Fibroblast of lung (primary cell): Measurements from ENCODE around the gene SCAMP3. TPM values are rescaled to one million over a fixed set of nuclear protein-coding genes. Genes with fewer than 3 reads are reported as not detected.
"Not testable (repeated sequence)": the region's sequence is repeated elsewhere in the genome, so short reads cannot be mapped to it uniquely, and the experiment has no call there.

Experiments used
- DNase-seq, 2 donors: peaks; one replicate each; pipeline versions ENCODE4 v3.0.0 to v3.0.0-alpha.2; 2010; ENCODE audit warnings: low read depth in 2 of 2
- H2AFZ ChIP-seq: 2 replicates; pipeline ENCODE4 v1.5.1; 2012; ENCODE audit warnings: low read length, control low read depth, inconsistent platforms
- H3K27ac ChIP-seq: 2 replicates; pipeline ENCODE4 v1.5.1; 2011; ENCODE audit warnings: low read length, control low read depth; ENCODE audit not compliant: insufficient read depth
- H3K27me3 ChIP-seq: 2 replicates; pipeline ENCODE4 v1.5.1; 2011; ENCODE audit warnings: mild to moderate bottlenecking, low read length; ENCODE audit not compliant: control insufficient read depth, insufficient read depth
- H3K36me3 ChIP-seq: 2 replicates; pipeline ENCODE4 v1.5.1; 2011; ENCODE audit warnings: low read length; ENCODE audit not compliant: control insufficient read depth, insufficient read depth
- H3K4me1 ChIP-seq: 2 replicates; pipeline ENCODE4 v1.5.1; 2011; ENCODE audit warnings: low read length; ENCODE audit not compliant: control insufficient read depth, insufficient read depth; ENCODE audit errors: extremely low read depth
- H3K4me2 ChIP-seq: 2 replicates; pipeline ENCODE4 v1.5.1; 2011; ENCODE audit warnings: low read length, control low read depth; ENCODE audit not compliant: insufficient read depth; ENCODE audit errors: extremely low read depth
- H3K4me3 ChIP-seq, 4 experiments: fragments of 200-600 bp in 1 of 4; sonication (generic) in 1 of 4; replicated peaks in 1 of 4; 2 replicates each; pipeline ENCODE4 v1.5.1; 2011 to 2016; ENCODE audit warnings: low read length in 4 of 4, low read depth in 3 of 4, mild to moderate bottlenecking in 3 of 4, control low read depth in 2 of 4, inconsistent platforms in 1 of 4, mixed read lengths in 1 of 4; ENCODE audit not compliant: insufficient read depth in 1 of 4; ENCODE audit errors: control extremely low read depth in 1 of 4
- H3K79me2 ChIP-seq: 2 replicates; pipeline ENCODE4 v1.5.1; 2012; ENCODE audit warnings: mild to moderate bottlenecking, low read length, inconsistent platforms; ENCODE audit not compliant: control insufficient read depth, insufficient read depth
- H3K9ac ChIP-seq: 2 replicates; pipeline ENCODE4 v1.5.1; 2011; ENCODE audit warnings: mild to moderate bottlenecking, low read length, control low read depth; ENCODE audit not compliant: insufficient read depth
- H3K9me3 ChIP-seq: 2 replicates; pipeline ENCODE4 v1.5.1; 2012; ENCODE audit warnings: low read depth, low read length; ENCODE audit not compliant: control insufficient read depth, insufficient read depth
- H4K20me1 ChIP-seq: 2 replicates; pipeline ENCODE4 v1.5.1; 2011; ENCODE audit warnings: low read length; ENCODE audit not compliant: control insufficient read depth, insufficient read depth; ENCODE audit errors: extremely low read depth
- CTCF ChIP-seq, 2 donors: IDR thresholded peaks in 1 of 2; conservative IDR thresholded peaks in 1 of 2; 1 replicate in 1 of 2; 2 replicates in 1 of 2; pipeline ENCODE4 v1.5.1; 2011 to 2012; ENCODE audit warnings: low read length in 2 of 2, control low read depth in 1 of 2, inconsistent platforms in 1 of 2, low read depth in 1 of 2, mild to moderate bottlenecking in 1 of 2
- EZH2 ChIP-seq: IDR thresholded peaks from 2 replicates; pipeline ENCODE4 v1.5.1; 2012; ENCODE audit warnings: low read length, control low read depth, mild to moderate bottlenecking; ENCODE audit errors: missing control alignments
- polyA plus RNA-seq, 2 donors: library from polyadenylated mRNA; depleted of rRNA in 1 of 2; stranded (reverse) in 1 of 2; unstranded in 1 of 2; fragments of >200 nt; gene quantifications; 2 replicates each; pipeline ENCODE4 v1.2.1, GENCODE V29; 2011 to 2012; ENCODE audit warnings: missing spikeins in 1 of 2
- total RNA-seq: library from RNA; depleted of rRNA; stranded (reverse); fragments of >200 nt; gene quantifications from 2 replicates; pipeline ENCODE4 v1.2.1, GENCODE V29; 2014

SCAMP3 gene
- total and polyA plus RNA-seq, 2 donors (not counting 1 experiment from before 2014, with no cell fraction given) = 33.2 to 106 TPM

GRCh38 chr1:155293086-155293749 is 31.1 kb upstream of the SCAMP3 start:
- no peak for TF ChIP-seq EZH2
- TF ChIP-seq CTCF (conservative IDR thresholded peaks at IDR 0.05 in 1 of 2, IDR thresholded peaks at IDR 0.05 in 1 of 2; ENCODE audit: low read depth in 1 of 2, low read length in 2 of 2) = no peak
- Histone ChIP-seq H3K9ac (no peak overlapping the region), H2AFZ (no peak overlapping the region), H3K79me2 (no peaks in the 10 kb centered on the region), H4K20me1 (no peaks in the 10 kb centered on the region), H3K4me2 (no peak overlapping the region), H3K4me3 (no peak overlapping the region), H3K27me3 (peaks cover 42% of the 10 kb centered on the region), H3K36me3 (no peaks in the 10 kb centered on the region), H3K9me3 (no peaks in the 10 kb centered on the region), H3K27ac (no peak overlapping the region), H3K4me1 (no peaks in the 10 kb centered on the region)
- DNase-seq = no peak

GRCh38 chr1:155291006-155291405 is 28.8 kb upstream of the SCAMP3 start:
- peaks cover 28% of the 10 kb centered on the region for H3K27me3 ChIP-seq
- H3K36me3 ChIP-seq, DNase-seq, H4K20me1 ChIP-seq, H2AFZ ChIP-seq, H3K27ac ChIP-seq, H3K4me2 ChIP-seq, H3K9me3 ChIP-seq, H3K4me3 ChIP-seq, H3K9ac ChIP-seq, H3K79me2 ChIP-seq, H3K4me1 ChIP-seq: not testable (repeated sequence)

- Histone ChIP-seq H3K79me2 (no peaks in the 10 kb centered on the region), H2AFZ (no peak overlapping the region), H3K27me3 (peaks cover 3% of the 10 kb centered on the region), H3K9me3 (no peaks in the 10 kb centered on the region), H3K27ac (no peak overlapping the region), H3K9ac (no peak overlapping the region), H3K4me2 (no peak overlapping the region), H3K4me1 (no peaks in the 10 kb centered on the region), H4K20me1 (no peaks in the 10 kb centered on the region), H3K36me3 (no peaks in the 10 kb centered on the region), H3K4me3 (no peak overlapping the region)
- no peak for DNase-seq
- no peak for TF ChIP-seq EZH2
- TF ChIP-seq CTCF (conservative IDR thresholded peaks at IDR 0.05 in 1 of 2, IDR thresholded peaks at IDR 0.05 in 1 of 2; ENCODE audit: low read depth in 1 of 2, low read length in 2 of 2) = no peak
Observed at GRCh38 chr1:155287987-155288543, 25.9 kb upstream of the SCAMP3 start.
